ENCODE measurements around the gene AKAP6.

The AKAP6 gene

GRCh38 chr14:32724867-32725471 lies 395.9 kb downstream of the AKAP6 start:
- DNase-seq: no peak

GRCh38 chr14:32726516-32726915 lies 397.4 kb downstream of the AKAP6 start:
- DNase-seq: no peak

- DNase-seq: no peak
Observed at GRCh38 chr14:32727832-32728231, 398.7 kb downstream of the AKAP6 start.

GRCh38 chr14:32728526-32728925 lies 399.4 kb downstream of the AKAP6 start:
- no peak for DNase-seq

- DNase-seq: no peak
Observed at GRCh38 chr14:32728976-32729375, 399.9 kb downstream of the AKAP6 start.

GRCh38 chr14:32731249-32731648 lies 402.2 kb downstream of the AKAP6 start:
- no peak for DNase-seq

- DNase-seq: no peak
Observed at GRCh38 chr14:32733015-32733414, 403.9 kb downstream of the AKAP6 start.

GRCh38 chr14:32734261-32734660 lies 405.2 kb downstream of the AKAP6 start:
- DNase-seq: no peak

GRCh38 chr14:32737621-32738020 lies 408.5 kb downstream of the AKAP6 start:
- no peak for DNase-seq

GRCh38 chr14:32738206-32738871 lies 409.2 kb downstream of the AKAP6 start:
- no peak for DNase-seq

- DNase-seq: no peak
Observed at GRCh38 chr14:32744811-32745445, 415.8 kb downstream of the AKAP6 start.

GRCh38 chr14:32754209-32754608 lies 425.1 kb downstream of the AKAP6 start:
- DNase-seq: no peak

GRCh38 chr14:32756173-32756572 lies 427.1 kb downstream of the AKAP6 start:
- DNase-seq: no peak

- no peak for DNase-seq
Observed at GRCh38 chr14:32756775-32757174, 427.7 kb downstream of the AKAP6 start.

GRCh38 chr14:32757568-32757967 lies 428.5 kb downstream of the AKAP6 start:
- DNase-seq: no peak

GRCh38 chr14:32761381-32761968 lies 432.4 kb downstream of the AKAP6 start:
- DNase-seq: no peak

- no peak for DNase-seq
Observed at GRCh38 chr14:32762886-32763285, 433.8 kb downstream of the AKAP6 start.

GRCh38 chr14:32763673-32764072 lies 434.6 kb downstream of the AKAP6 start:
- no peak for DNase-seq

GRCh38 chr14:32764131-32764530 lies 435.0 kb downstream of the AKAP6 start:
- no peak for DNase-seq

- DNase-seq: no peak
Observed at GRCh38 chr14:32770422-32770821, 441.3 kb downstream of the AKAP6 start.

- no peak for DNase-seq
Observed at GRCh38 chr14:32774214-32774613, 445.1 kb downstream of the AKAP6 start.

- DNase-seq: no peak
Observed at GRCh38 chr14:32779840-32780239, 450.7 kb downstream of the AKAP6 start.

GRCh38 chr14:32784405-32784804 lies 455.3 kb downstream of the AKAP6 start:
- no peak for DNase-seq

GRCh38 chr14:32785585-32785984 lies 456.5 kb downstream of the AKAP6 start:
- DNase-seq: no peak

Data from 8988T (cell line).